ENCODE results near the gene GOLGA6A. TPM values are rescaled to one million over a fixed set of nuclear protein-coding genes. Genes with fewer than 3 reads are reported as not detected.
"Not testable (repeated sequence)": the region's sequence is repeated elsewhere in the genome, so short reads cannot be mapped to it uniquely, and the experiment has no call there.

GOLGA6A gene
- total and polyA plus RNA-seq, 2 of the 13 experiments (the other 11 are each of a cell fraction or from before 2014, with no cell fraction given) = 0.04 to 0.22 TPM

DNA sequence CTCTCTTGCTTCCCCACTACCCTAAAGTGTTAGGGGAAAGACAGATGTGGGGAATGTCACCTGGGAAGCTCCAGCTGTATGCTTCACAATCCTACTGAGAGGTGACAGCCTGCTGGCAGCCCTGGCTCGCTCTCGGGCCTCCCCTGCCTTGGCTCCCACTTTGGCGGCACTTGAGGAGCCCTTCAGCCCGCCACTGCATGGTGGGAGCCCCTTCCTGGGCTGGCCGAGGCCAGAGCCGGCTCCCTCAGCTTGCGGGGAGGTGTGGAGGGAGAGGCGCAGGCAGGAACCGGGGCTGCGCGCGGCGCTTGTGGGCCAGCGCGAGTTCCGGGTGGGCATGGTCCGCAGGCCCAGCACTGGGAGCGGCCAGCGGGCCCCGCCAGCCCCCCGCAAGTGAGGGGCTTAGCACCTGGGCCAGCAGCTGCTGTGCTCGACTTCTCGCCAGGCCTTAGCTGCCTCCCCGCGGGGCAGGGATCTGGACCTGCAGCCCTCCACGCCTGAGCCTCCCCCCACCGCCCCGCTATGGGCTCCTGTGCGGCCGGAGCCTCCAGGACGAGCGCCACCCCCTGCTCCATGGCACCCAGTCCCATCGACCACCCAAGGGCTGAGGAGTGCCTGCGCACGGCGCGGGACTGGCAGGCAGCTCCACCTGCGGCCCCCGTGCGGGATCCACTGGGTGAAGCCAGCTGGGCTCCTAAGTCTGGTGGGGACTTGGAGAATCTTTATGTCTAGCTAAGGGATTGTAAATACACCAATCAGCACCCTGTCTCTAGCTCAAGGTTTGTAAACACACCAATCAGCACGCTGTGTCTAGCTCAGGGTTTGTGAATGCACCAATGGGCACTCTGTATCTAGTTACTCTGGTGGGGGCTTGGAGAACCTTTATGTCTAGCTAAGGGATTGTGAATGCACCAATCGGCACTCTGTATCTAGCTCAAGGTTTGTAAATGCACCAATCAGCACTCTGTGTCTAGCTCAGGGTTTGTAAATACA, 29.8 kb downstream of the GOLGA6A start:
- H3K4me1 ChIP-seq (ENCODE audit: insufficient read depth, low read length); H3K27me3 ChIP-seq (ENCODE audit: control insufficient read depth in 1 of 2, insufficient read depth in 2 of 2, low read length in 2 of 2); H3K27ac ChIP-seq (ENCODE audit: extremely low read length, insufficient read depth, low read length); H3K4me2 ChIP-seq (ENCODE audit: low read depth, low read length); intact Hi-C loops (cut with micrococcal nuclease; ENCODE audit: unreplicated experiment); FAIRE-seq; CTCF ChIA-PET (ENCODE audit: low intra/inter-chr PET ratio, low total read pairs); H2AFZ ChIP-seq (ENCODE audit: low read length); H3K79me2 ChIP-seq (ENCODE audit: insufficient read depth, low read length); ATAC-seq; in situ Hi-C loops (cut with HindIII; ENCODE audit: extremely low pct_ligation_motif_present, low pct_unique_long_range_greater_than_20kb); H3K9ac ChIP-seq (ENCODE audit: insufficient read depth, low read depth, low read length); DNase-seq (ENCODE audit: low spot score); POLR2A ChIA-PET; BruUV-seq (replicated peaks); H3K4me3 ChIP-seq (replicated peaks in 1 of 3; ENCODE audit: insufficient read depth in 1 of 3, low read depth in 2 of 3, low read length in 3 of 3); H4K20me1 ChIP-seq (ENCODE audit: insufficient read depth, low read length); H3K36me3 ChIP-seq (replicated peaks in 1 of 2; ENCODE audit: control insufficient read depth in 1 of 2, insufficient read depth in 2 of 2, low read length in 2 of 2); H3K9me3 ChIP-seq (ENCODE audit: low read length): not testable (repeated sequence)
- peak; percentile 53 for TF ChIP-seq NFYC (CRISPR knock-in tag; IDR thresholded peaks at IDR 0.05)
- 98% methylated on average over 8 of the region's 42 CpGs for WGBS (ENCODE audit: low lambda C conversion rate)

DNA sequence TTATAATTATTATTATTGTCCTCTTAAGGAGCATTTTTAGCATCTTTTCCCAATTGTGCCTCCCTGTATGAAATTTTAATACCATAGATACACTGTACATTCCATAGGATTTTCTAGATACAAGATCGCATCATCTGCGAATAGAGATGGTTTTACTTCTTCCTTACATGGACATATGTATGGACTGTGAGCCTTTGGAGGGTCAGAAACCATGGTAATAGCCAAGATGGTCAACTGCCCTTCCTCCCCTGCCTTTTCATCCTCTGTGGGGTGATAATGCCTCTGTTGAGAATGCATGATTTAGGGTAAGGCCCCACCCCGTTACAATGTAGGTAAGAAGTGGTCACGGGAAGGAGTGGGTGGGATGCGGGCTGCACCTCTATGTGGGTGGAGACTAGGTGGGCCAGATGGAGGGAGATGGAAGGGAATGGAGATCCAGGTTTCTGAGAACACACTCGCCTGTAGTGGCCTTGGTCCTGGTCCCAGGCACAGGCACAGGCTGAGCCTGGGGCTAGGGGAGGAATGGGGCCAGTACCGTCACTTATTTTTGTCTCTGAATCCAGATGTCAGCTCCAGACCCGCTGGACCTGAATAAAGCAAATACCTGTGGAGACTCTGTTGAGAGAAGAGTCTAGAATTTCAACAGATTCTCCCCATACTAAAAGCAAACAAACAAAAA, 31.7 kb downstream of the GOLGA6A start:
- Histone ChIP-seq H3K36me3 (replicated peaks in 1 of 2; ENCODE audit: control insufficient read depth in 1 of 2, insufficient read depth in 2 of 2, low read length in 2 of 2) (no peaks in the 10 kb centered on the region), H3K9me3 (ENCODE audit: low read length) (no peaks in the 10 kb centered on the region), H4K20me1 (ENCODE audit: insufficient read depth, low read length) (no peaks in the 10 kb centered on the region), H3K27ac (ENCODE audit: extremely low read length, insufficient read depth, low read length) (no peak overlapping the region), H3K4me3 (replicated peaks in 1 of 3; ENCODE audit: insufficient read depth in 1 of 3, low read depth in 2 of 3, low read length in 3 of 3) (no peak overlapping the region), H3K79me2 (ENCODE audit: insufficient read depth, low read length) (no peaks in the 10 kb centered on the region), H3K4me1 (ENCODE audit: insufficient read depth, low read length) (no peaks in the 10 kb centered on the region), H3K9ac (ENCODE audit: insufficient read depth, low read depth, low read length) (no peak overlapping the region), H2AFZ (ENCODE audit: low read length) (no peak overlapping the region), H3K27me3 (ENCODE audit: control insufficient read depth in 1 of 2, insufficient read depth in 2 of 2, low read length in 2 of 2) (peaks cover 0 to 7% of the 10 kb centered on the region in 2 experiments; a peak in 2 of 5 replicates), H3K4me2 (ENCODE audit: low read depth, low read length) (no peak overlapping the region)
- CTCF ChIA-PET (ENCODE audit: low intra/inter-chr PET ratio, low total read pairs) = no interaction called here
- POLR2A ChIA-PET = no interaction called here
- WGBS (ENCODE audit: low lambda C conversion rate) = 22% methylated on average over 8 of the region's 8 CpGs
- BruUV-seq (replicated peaks) = no TSS peak
- no peak for DNase-seq (ENCODE audit: low spot score)
- no peak for FAIRE-seq
- TF ChIP-seq ZNF205 (CRISPR knock-in tag; IDR thresholded peaks at IDR 0.05) (no peak), NCOR1 (IDR thresholded peaks at IDR 0.05; ENCODE audit: borderline replicate concordance, low read length) (no peak), KDM5A (IDR thresholded peaks at IDR 0.05; ENCODE audit: borderline replicate concordance, low read length) (no peak), SP2 (CRISPR knock-in tag; IDR thresholded peaks at IDR 0.05) (no peak), ZNF567 (CRISPR knock-in tag; IDR thresholded peaks at IDR 0.05; ENCODE audit: borderline replicate concordance) (no peak), ZNF44 (CRISPR knock-in tag; IDR thresholded peaks at IDR 0.05) (no peak), BCL6 (CRISPR knock-in tag; IDR thresholded peaks at IDR 0.05) (no peak), NONO (IDR thresholded peaks at IDR 0.05) (no peak), NONO (CRISPR knock-in tag; conservative IDR thresholded peaks at IDR 0.05) (no peak)
- TF ChIP-seq, protein P1, sequence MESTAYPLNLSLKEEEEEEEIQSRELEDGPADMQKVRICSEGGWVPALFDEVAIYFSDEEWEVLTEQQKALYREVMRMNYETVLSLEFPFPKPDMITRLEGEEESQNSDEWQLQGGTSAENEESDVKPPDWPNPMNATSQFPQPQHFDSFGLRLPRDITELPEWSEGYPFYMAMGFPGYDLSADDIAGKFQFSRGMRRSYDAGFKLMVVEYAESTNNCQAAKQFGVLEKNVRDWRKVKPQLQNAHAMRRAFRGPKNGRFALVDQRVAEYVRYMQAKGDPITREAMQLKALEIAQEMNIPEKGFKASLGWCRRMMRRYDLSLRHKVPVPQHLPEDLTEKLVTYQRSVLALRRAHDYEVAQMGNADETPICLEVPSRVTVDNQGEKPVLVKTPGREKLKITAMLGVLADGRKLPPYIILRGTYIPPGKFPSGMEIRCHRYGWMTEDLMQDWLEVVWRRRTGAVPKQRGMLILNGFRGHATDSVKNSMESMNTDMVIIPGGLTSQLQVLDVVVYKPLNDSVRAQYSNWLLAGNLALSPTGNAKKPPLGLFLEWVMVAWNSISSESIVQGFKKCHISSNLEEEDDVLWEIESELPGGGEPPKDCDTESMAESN (CRISPR knock-in tag; conservative IDR thresholded peaks at IDR 0.05) = no peak
- TF ChIP-seq, protein P2, sequence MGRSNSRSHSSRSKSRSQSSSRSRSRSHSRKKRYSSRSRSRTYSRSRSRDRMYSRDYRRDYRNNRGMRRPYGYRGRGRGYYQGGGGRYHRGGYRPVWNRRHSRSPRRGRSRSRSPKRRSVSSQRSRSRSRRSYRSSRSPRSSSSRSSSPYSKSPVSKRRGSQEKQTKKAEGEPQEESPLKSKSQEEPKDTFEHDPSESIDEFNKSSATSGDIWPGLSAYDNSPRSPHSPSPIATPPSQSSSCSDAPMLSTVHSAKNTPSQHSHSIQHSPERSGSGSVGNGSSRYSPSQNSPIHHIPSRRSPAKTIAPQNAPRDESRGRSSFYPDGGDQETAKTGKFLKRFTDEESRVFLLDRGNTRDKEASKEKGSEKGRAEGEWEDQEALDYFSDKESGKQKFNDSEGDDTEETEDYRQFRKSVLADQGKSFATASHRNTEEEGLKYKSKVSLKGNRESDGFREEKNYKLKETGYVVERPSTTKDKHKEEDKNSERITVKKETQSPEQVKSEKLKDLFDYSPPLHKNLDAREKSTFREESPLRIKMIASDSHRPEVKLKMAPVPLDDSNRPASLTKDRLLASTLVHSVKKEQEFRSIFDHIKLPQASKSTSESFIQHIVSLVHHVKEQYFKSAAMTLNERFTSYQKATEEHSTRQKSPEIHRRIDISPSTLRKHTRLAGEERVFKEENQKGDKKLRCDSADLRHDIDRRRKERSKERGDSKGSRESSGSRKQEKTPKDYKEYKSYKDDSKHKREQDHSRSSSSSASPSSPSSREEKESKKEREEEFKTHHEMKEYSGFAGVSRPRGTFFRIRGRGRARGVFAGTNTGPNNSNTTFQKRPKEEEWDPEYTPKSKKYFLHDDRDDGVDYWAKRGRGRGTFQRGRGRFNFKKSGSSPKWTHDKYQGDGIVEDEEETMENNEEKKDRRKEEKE (IDR thresholded peaks at IDR 0.05) = no peak
- intact Hi-C loops (cut with micrococcal nuclease; ENCODE audit: unreplicated experiment) (no loop called here), in situ Hi-C loops (cut with HindIII; ENCODE audit: extremely low pct_ligation_motif_present, low pct_unique_long_range_greater_than_20kb) (no loop called here)
- ATAC-seq = no peak

Measured in HepG2 (cell line).